Right lobe of liver (tissue), 6 donors: ENCODE measurements around the gene PDZD2. TPM values are rescaled to one million over a fixed set of nuclear protein-coding genes. Genes with fewer than 3 reads are reported as not detected.

Experiments used
- ATAC-seq, 4 donors: fragments of 200-7000 bp; cut with Tn5 transposase; one replicate each; pipeline ENCODE4 v1.9.1; 2020; ENCODE audit warnings: mild to moderate bottlenecking in 4 of 4, moderate library complexity in 4 of 4
- DNase-seq, 3 donors: peaks; one replicate each; pipeline ENCODE4 v3.0.0-alpha.2; 2020
- H3K27ac ChIP-seq, 3 donors: fragments of 200-600 bp; one replicate each; pipeline ENCODE4 v1.8.0; 2022
- H3K27me3 ChIP-seq, 2 donors: fragments of 200-600 bp; one replicate each; pipeline ENCODE4 v1.8.0; 2022
- H3K36me3 ChIP-seq, 4 donors: fragments of 200-600 bp; sonication (generic) in 1 of 4; one replicate each; pipeline versions ENCODE4 v1.5.1 to v1.8.0; 2017 to 2022; ENCODE audit warnings: control low read depth in 1 of 4
- H3K4me1 ChIP-seq, 4 donors: fragments of 200-600 bp; sonication (generic) in 1 of 4; one replicate each; pipeline versions ENCODE4 v1.5.1 to v1.8.0; 2017 to 2022; ENCODE audit warnings: control low read depth in 1 of 4
- H3K4me3 ChIP-seq, 3 donors: fragments of 200-600 bp; one replicate each; pipeline ENCODE4 v1.8.0; 2022
- H3K9me3 ChIP-seq, 4 donors: fragments of 200-600 bp; sonication (generic) in 1 of 4; one replicate each; pipeline versions ENCODE4 v1.5.1 to v1.8.0; 2017 to 2022; ENCODE audit warnings: control low read depth in 1 of 4
- CTCF ChIP-seq, 4 donors: fragments of 200-600 bp in 3 of 4; fragments of 450-650 bp in 1 of 4; IDR thresholded peaks; one replicate each; pipeline versions ENCODE4 v1.5.1 to v1.8.0; 2016 to 2022; ENCODE audit warnings: antibody characterized with exemption in 4 of 4, mild to moderate bottlenecking in 2 of 4
- POLR2A ChIP-seq: fragments of 450-650 bp; IDR thresholded peaks from one replicate; pipeline ENCODE4 v1.6.1; 2017; ENCODE audit warnings: antibody characterized with exemption, mild to moderate bottlenecking
- WGBS: methylation state at CpG from one replicate; pipeline ENCODE4 v1.1.6; 2018; ENCODE audit warnings: low coverage, low lambda C conversion rate; ENCODE audit not compliant: insufficient coverage; ENCODE audit errors: missing lambda C conversion rate; 5-methylcytosine and 5-hydroxymethylcytosine counted together
- intact Hi-C, 2 donors: fragments of 100-400 bp; cut with DNase I; formaldehyde crosslinking; loops; one replicate each; pipeline versions ENCODE4 v1.11.2 to v1.14.1; 2022
- total RNA-seq, 6 experiments: library from RNA; depleted of rRNA in 2 of 6; stranded (reverse); fragments of >200 nt in 2 of 6; fragmentation: NEBNext Ultra II Directional in 3 of 6; extraction: Animal tissue kit (Norgen Biotek cat#: 25700) in 3 of 6; gene quantifications; one replicate each; pipeline versions ENCODE4 v1.1.0 to v1.2.4, GENCODE V29; 2016 to 2023
- donor health status: DM: no; HTN: yes; CAD: no.
- donor health status: DM: no; HTN: no; CAD: no.
- donor health status: DM: no; HTN: no; CAD: no.
- donor health status: DM: no; HTN: yes; CAD: no.
- donor health status: DM: no; HTN: yes; CAD: no.

Gene PDZD2
- total RNA-seq, 6 experiments from 2014 or later = 0.43 to 1.9 (median 0.88) TPM

- Histone ChIP-seq H3K4me1 (no peaks in the 10 kb centered on the region), H3K36me3 (no peaks in the 10 kb centered on the region), H3K27me3 (no peaks in the 10 kb centered on the region), H3K9me3 (no peaks in the 10 kb centered on the region), H3K27ac (no peak overlapping the region), H3K4me3 (no peak overlapping the region)
- no peak for TF ChIP-seq CTCF (IDR thresholded peaks at IDR 0.05)
- TF ChIP-seq POLR2A = no peak
- 71% methylated on average over 5 of the region's 5 CpGs for WGBS
- intact Hi-C loops = no loop called here
- no peak for DNase-seq
- ATAC-seq = no peak
Measured at GRCh38 chr5:31986101-31986500, 347.2 kb downstream of the PDZD2 start.

GRCh38 chr5:31987985-31988710 lies 349.2 kb downstream of the PDZD2 start:
- TF ChIP-seq POLR2A (no peak), CTCF (IDR thresholded peaks at IDR 0.05) (no peak)
- no peaks in the 10 kb centered on the region for H3K9me3 ChIP-seq
- no peaks in the 10 kb centered on the region for H3K27me3 ChIP-seq
- no peak overlapping the region for H3K4me3 ChIP-seq
- intact Hi-C loops = no loop called here
- H3K27ac ChIP-seq = no peak overlapping the region
- H3K36me3 ChIP-seq = no peaks in the 10 kb centered on the region
- no peaks in the 10 kb centered on the region for H3K4me1 ChIP-seq
- 71% methylated on average over 7 of the region's 7 CpGs for WGBS
- DNase-seq (no peak), ATAC-seq (no peak)

GRCh38 chr5:31990081-31990650 lies 351.2 kb downstream of the PDZD2 start:
- no peaks in the 10 kb centered on the region for H3K36me3 ChIP-seq
- no peaks in the 10 kb centered on the region for H3K4me1 ChIP-seq
- H3K4me3 ChIP-seq = no peak overlapping the region
- H3K27me3 ChIP-seq = no peaks in the 10 kb centered on the region
- ATAC-seq (no peak), DNase-seq (no peak)
- WGBS = 76% methylated on average over 9 of the region's 10 CpGs
- no peak for TF ChIP-seq CTCF (IDR thresholded peaks at IDR 0.05)
- TF ChIP-seq POLR2A = no peak
- no peaks in the 10 kb centered on the region for H3K9me3 ChIP-seq
- H3K27ac ChIP-seq = no peak overlapping the region
- intact Hi-C loops = no loop called here

- intact Hi-C loops = no loop called here
- TF ChIP-seq CTCF (IDR thresholded peaks at IDR 0.05) (no peak), POLR2A (no peak)
- Histone ChIP-seq H3K4me1 (no peaks in the 10 kb centered on the region), H3K36me3 (no peaks in the 10 kb centered on the region), H3K9me3 (no peaks in the 10 kb centered on the region), H3K27me3 (no peaks in the 10 kb centered on the region), H3K4me3 (no peak overlapping the region), H3K27ac (no peak overlapping the region)
- WGBS = 63% methylated on average over 3 of the region's 3 CpGs
- DNase-seq (no peak), ATAC-seq (no peak)
Measured at GRCh38 chr5:31990701-31991110, 351.8 kb downstream of the PDZD2 start.
